Stimulated activated CD4-positive, alpha-beta T cell treated with anti-CD3 and anti-CD28 coated beads, Interleukin-15, amount 100 ng/mL, for 1 hour (primary cell): ENCODE measurements around the gene HOXA4.

Experiments used
- DNase-seq, 2 donors: peaks; one replicate each; pipeline ENCODE4 v3.0.0-alpha.2; 2020; ENCODE audit warnings: low read depth in 1 of 2, low spot score in 1 of 2

The HOXA4 gene

GRCh38 chr7:27106181-27106900 is 24.2 kb downstream of the HOXA4 start:
- no peak for DNase-seq

GRCh38 chr7:27105301-27106031 is 25.1 kb downstream of the HOXA4 start:
- no peak for DNase-seq

GRCh38 chr7:27104341-27105058 is 26.1 kb downstream of the HOXA4 start:
- DNase-seq = no peak

DNA sequence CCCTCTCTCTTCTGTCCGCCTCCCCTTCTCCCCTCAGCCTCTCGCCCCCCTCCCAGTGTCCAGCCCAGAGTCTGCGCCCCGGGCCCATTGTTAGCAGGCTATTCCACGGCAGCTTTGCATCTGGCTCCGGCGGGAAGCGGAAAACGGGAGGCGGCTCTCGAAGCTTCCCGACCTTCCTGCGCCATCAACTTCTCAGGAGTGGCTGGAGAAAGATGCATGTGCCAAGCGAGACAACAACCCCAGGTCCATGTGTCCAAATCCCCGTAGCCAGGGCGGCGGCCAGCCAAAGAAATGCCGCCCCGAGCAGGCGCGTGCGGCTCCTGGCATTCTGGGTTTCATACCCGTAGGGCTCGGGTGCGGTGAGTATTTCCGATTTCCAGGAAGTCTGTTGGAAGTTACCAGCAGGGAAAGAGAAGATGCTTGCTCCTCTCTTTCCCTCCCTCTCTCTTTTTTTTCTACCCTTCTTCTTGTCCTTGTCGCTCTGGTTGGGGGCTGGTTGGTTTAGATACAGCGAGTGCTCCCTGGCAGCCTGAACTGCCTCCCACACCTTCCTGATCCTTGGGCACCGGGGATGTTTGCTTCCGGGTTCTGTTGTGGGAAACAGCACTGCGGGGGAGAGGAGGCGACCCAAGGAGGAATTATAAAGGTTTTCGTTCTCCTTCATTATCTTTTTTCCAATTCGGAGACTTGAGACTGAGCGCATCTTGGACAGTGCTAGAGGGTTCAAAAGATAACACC is 26.9 kb downstream of the HOXA4 start:
- DNase-seq = no peak

DNA sequence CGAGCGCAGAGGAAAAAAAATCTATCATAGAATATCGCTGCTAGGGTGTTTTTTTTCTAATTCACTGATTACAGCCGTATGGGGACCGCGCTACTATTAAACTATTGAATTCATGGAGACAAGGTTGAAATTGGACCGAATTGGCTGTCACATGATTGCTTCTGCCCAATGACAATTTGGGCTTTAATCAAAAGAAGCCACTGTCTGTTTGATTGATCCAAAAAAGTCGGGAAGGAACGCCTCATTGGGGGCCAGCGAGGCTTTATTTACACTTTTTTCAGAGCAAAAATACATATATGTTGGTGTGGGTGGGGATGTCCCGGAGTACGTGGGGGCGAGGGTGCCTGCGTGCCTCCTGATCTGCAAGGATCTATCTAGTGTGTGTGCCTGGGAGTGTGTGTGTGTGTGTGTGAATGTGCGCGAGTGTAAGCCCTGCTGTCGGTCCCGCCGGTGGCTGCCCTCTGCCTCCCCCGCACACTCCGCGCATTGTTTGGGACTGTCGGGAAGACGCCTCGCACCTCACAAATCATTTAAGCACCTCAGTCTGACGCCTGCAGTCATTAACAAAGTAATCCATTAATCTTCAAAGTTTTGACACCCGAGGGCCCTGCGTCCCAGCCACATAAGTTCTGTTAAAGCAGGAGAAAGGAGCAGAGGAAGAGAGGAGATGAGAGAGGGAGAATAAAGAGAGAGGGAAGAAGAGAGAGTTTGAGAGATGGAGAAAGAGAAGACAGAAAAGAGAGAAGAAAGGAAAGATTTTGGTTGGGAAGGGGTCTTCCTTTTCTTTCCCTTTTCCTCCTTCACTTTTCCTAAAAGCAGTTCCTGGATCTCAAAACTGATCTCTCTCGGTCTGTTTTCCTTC is 27.7 kb downstream of the HOXA4 start, which contains the start of gene HOXA2:
TSS of gene HOXA2 (minus strand) at position 103 of the 862 bp plus-strand sequence. CDS start 183 bp downstream, outside the sequence.
- no peak for DNase-seq

DNA sequence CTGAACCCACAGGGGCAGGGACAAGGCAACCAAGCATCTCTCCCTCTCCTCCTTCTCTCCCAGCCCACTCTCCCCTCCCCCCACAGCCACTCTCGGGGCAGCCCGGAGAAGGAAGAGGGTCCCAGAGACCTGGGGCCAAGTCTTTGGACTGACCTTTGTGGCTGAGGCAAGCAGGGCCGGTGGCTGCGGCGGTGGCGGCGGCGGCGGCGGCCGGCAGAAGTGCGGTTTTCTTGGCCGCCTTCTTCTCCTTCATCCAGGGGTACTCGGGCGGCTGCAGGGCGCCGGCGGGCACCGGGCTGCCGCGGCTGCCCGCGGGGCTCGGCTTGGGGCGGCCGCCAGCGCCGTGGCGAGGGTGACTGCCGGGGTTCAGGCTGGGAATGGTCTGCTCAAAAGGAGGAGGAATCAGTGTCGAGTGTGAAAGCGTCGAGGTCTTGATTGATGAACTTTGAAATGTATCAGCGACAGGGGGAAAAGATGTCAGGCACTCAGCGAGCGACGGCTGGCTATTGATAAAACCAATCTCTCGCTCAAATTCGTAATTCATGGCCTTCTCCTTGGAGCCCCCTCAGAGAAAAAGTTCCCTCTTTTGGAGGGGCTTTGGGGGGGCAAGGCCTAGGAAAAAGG is 28.5 kb downstream of the HOXA4 start:
- DNase-seq = no peak

DNA sequence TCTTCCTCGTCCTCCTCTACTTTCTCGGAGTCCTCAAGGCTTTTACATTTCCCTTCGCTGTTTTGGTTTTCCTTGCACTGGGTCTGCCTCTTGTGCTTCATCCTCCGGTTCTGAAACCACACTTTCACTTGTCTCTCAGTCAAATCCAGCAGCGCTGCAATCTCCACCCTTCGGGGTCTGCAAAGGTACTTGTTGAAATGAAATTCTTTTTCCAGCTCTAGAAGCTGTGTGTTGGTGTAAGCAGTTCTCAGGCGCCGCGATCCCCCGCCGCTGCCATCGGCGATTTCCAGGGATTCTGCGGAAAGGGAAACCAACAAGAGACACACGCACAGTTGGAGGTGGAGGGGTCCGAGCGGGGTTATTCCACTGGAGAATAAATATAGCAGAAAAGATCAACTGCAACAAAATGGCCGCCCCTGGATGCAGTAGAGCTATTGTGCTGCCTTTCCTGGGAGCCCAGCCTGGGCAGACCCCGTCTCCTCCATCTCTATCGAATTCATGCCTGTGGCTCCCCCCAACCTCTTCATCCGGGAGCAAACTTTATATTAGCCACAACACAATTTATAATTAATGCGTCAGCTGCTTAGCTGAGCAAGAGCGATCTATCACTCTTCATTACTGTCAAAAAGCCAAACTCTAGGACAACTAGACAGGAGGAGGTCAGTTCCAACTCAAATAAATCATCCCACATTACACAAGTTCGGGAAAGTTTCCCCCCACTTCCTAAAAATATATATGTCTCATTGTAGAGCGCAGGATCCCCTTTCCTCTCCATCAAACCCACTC is 29.2 kb downstream of the HOXA4 start:
- no peak for DNase-seq

GRCh38 chr7:27100694-27101170 is 29.8 kb downstream of the HOXA4 start:
- DNase-seq = no peak

- DNase-seq = no peak
Measured at GRCh38 chr7:27099453-27100370, 30.8 kb downstream of the HOXA4 start.

DNA sequence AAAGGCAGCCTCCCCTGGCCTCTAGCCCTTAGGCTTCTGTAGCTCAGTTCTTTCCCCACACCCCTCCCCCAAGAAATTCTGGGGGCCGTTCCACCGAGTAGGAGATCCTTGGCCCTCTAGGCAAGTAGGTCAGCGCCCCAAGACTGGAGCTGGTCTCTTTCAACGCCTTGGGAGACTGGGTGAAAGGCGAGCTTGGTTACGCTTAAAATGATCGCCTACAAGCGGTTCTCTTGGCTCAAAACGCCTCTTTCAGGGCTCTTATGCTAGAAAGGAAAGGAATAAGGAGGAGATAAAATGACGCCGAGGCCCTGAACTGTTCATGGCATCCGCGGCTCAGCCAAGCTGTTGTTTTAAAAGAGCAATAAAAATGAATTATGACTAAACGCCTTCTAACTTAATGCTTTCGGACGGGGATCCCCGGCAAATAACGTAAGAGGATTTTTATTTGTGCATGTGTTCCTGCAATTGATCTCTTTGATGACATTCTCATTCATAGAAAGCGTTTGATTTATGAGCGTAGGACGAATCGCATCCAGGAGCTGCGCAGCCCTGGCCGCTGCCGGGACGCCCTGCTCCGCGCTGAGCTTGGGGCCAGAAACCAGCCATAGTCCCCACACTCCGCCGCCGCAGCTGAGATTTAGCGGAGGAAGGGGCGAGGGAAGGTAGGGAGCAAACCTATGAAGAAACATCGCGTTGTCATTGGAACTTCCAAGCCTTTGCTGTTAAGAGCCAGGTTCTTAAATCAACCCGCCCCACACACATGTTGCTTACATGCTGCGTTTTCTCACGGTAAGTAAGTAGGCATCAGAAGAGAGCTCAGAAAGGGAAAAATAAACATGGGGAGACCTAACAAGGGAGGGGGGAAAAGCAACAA is 31.7 kb downstream of the HOXA4 start:
- no peak for DNase-seq

DNA sequence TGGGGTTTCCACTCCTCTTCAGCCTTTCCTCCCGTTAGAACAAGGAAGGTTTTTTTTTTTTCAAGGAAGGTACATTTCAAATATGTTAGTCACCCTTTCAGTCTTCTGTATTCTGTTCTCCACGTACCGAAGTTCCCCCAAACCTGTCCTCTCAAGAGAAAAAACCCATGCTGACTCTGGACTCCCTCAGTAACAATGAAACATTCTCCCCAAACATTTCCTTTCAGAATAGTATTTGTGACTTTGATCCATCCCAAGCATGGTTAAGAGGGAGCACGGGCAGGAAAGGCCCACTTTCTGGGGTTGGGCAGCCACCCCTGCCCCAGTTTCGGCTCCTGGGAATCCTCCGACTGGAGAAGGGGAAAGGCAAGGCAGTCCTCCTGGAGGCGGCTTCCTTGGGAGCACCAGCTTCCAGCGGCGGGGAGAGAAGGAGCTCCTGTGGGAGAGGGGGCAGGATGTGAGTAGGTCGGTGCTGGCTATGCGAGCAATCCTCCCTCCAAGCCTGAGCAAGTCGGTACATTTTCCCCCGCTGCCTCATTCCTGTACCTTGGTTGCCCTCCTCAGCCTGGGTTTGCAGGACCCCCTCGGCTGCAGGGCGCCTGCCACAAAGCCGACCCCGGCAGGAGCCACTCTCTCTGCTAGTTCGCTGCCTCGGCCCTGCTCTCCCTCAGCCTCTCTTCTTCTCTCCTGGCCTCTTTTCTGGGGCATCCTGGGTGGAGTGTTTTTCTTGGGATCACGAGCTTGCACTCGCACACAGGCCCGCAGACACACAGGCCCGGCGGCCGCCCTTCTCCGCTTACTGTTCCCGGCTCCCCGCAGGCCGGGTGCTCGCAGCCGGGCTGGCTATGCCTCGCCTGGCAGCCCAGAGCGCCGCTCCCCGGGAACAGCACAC is 32.6 kb downstream of the HOXA4 start:
- DNase-seq = no peak

DNA sequence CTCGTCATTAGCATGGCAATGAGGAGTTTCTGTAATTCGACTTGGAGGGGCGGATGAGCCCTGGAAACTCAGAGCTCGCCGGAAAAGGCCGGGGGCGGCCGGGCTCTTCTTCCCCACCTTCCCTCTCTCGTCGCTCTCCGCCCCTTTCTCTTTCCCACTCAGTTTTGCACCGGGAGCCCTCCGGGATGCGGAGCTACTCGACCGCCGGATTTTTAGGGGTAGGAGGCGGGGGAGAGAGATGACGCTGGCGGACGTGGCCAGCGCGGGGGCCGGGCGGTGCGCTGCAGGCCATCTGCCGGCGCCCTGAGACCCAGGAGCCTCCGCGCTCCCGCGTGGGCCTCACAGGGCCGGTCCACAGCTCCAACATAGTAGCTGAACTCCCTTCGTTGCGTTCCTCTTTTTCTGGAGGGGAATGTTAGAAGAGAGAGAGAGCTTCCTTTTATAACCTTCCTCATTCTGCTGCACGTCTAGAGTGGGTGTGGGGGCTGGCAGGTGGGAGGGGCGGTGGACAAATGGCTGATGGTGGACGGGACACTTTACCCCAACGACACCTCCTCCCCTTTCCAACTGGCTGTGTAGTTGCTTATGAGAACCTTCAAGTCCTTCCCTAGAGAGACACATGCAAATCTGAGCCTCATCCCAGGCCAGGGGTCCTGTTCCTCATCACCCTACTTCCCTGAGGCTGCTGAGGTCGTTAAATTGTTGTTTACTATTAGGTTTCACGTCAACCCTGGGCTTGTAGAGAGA is 33.6 kb downstream of the HOXA4 start:
- DNase-seq = no peak

- DNase-seq = peak; percentile 30 to 47
Measured at GRCh38 chr7:27095897-27096767, 34.4 kb downstream of the HOXA4 start, which contains the start of gene HOXA1. TSS of gene HOXA1 (minus strand) at chr7:27096000. CDS start at chr7:27095912, 88 bp downstream.
